EL (cell line): ENCODE measurements around the gene DYNLRB2.
A peak's percentile ranks its signal among the peaks of the same experiment; 100 is the strongest.

Source experiments
- DNase-seq: peaks from one replicate; pipeline ENCODE4 v3.0.0-alpha.2; 2016

Gene DYNLRB2

DNA sequence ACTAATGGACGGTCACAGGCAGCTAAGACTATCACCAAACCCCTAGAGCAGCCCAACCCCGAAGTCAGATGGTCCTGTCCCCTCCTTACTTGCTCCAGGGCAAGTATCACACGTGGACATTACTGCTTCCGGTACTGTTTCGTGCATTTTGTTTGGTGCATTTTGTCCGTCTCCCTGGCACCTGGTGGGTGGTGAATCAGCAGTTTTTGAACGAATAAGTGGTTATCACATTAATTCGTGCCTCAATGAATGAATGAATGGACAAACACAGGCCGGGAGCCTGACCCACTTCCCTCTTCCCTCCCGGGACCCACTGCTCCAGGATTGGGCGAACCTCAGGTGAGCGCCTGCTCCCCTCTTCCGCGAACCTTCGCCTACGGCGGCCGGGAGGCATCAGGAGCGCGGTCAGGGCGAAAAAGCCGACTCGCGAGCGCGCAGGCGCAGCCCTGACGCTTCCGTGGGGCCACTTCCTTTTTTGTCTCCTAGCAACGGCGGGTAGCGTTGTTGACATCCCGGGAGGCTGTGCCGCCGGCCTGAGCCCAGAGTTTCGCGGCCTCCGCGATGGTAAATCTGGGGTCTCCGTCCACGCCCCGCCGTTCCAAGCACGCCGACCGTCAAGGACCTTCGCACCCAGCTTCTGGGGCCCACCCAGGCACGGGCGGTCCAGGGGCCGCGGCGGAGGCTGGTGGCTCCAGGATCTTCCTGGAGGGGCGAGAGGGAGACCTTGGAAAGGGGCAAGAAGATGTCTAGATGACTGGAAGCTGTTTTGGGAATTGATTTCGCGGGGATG lies at the start of gene DYNLRB2:
TSS of gene DYNLRB2 (plus strand) at position 478 of the 790 bp plus-strand sequence. CDS start at position 562, 84 bp downstream.
- DNase-seq: peak; percentile 87

GRCh38 chr16:80500116-80500859 lies 40.5 kb upstream of the DYNLRB2 start:
- DNase-seq: no peak

DNA sequence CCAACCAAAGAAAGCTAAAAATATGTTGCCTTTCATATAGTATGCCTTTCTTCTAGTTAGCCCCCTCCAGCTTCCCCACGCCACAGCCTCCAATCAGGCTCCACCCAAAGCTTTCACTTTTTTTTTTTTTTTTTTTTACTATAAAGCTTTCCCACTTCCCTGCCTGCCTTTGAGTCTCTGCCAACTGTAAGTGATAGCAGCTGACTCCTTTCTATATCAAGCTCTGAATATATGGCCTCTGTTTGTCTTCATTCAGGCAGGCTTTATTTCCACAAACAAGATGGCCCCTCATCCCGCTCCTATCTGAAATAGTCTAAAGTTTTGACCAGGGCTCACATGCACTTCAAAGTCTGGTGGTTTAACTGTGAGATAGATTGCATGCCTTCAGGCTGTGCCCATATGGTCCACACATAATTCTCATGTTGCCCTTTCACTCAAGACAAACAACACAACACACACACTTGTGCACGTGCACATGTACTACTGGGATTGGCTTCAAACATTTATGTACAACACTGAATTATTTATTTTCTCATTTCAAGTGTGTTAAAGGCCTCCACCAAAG lies 39.8 kb upstream of the DYNLRB2 start:
- DNase-seq: no peak

GRCh38 chr16:80503107-80503506 lies 37.7 kb upstream of the DYNLRB2 start:
- no peak for DNase-seq

DNA sequence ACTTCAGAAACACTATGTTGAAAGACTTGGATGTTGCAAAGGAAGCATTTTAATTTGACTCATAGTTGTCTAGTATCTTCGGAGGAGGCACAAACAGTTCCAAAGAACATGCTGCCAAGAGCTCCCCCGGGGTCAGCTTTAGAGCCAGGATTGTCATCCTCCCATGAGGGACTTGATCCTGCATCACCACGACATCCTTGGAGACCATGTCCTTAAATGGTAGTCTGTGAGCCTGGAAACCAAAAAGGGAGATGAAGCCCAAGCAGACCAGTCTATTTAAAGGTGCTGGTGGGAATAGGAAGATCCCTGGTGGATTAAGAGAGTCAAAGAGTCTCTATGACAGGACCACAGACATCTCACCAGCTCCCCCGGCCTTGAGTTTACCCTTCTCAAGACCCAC lies 33.3 kb upstream of the DYNLRB2 start:
- no peak for DNase-seq

- no peak for DNase-seq
Observed at GRCh38 chr16:80509872-80510271, 30.9 kb upstream of the DYNLRB2 start.

GRCh38 chr16:80511824-80512592 lies 28.8 kb upstream of the DYNLRB2 start:
- DNase-seq: no peak

GRCh38 chr16:80512593-80512853 lies 28.3 kb upstream of the DYNLRB2 start:
- DNase-seq: no peak

GRCh38 chr16:80515374-80515773 lies 25.4 kb upstream of the DYNLRB2 start:
- DNase-seq: no peak

GRCh38 chr16:80517846-80518245 lies 22.9 kb upstream of the DYNLRB2 start:
- DNase-seq: no peak

DNA sequence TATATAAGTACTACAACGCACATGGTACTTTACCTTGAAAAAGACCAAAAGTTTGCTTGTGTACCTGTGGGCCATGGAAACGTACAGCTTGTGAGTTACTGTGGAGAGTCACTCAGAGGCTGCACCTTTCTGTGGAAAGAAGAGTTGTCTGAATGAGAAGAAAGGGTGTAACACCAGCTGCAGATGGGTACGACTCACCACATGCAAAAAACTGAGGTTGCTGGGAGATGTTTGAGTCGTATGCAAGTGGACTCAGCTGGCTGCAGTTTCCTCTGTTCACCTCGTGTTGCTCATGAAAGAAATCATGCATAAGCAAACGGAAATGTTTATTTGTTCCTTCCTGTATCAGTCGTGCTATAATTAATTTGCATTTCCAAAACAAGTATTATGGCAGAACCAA lies 22.4 kb upstream of the DYNLRB2 start:
- DNase-seq: no peak

- no peak for DNase-seq
Observed at GRCh38 chr16:80519189-80519588, 21.6 kb upstream of the DYNLRB2 start.

- DNase-seq: no peak
Observed at GRCh38 chr16:80525420-80525819, 15.4 kb upstream of the DYNLRB2 start.

- DNase-seq: peak; percentile 53
Observed at GRCh38 chr16:80526418-80527061, 14.3 kb upstream of the DYNLRB2 start.

DNA sequence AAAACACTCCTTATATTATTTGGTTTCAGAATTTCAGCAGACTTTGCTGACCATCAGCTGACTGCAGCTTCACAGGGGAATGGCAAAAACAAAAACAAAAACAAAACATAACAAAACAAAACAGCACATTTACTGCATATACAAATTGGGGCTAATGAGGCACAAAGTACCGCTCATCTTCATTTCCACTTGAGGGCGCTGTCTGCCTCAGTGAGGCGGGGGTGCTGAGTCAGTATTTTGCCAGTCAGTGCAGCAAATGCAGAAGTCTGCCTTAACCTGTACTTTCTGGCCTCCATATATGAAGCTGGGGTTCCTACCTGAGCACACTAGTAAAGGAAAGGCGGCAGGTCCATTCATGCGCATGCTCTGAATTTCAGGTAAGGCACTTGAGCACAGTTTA lies 13.5 kb upstream of the DYNLRB2 start:
- DNase-seq: peak; percentile 41

DNA sequence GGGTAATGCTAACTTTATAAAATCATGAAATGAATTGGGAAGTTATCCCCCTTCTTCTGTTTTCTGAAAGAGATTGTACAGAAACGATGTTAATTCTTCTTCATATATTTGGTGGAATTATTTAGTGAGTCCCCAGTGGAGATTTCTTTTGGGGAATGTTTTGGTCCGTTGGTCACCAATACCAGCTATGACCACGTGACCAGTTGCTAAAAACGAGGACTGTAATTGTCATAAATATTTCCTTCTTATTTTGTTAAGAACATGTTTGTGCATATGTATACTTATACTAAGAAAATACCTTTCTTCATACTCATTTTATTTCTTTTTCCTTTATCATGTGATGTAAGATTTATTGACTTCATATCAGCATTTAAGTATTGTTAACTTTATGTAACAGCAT lies 10.3 kb upstream of the DYNLRB2 start:
- no peak for DNase-seq

DNA sequence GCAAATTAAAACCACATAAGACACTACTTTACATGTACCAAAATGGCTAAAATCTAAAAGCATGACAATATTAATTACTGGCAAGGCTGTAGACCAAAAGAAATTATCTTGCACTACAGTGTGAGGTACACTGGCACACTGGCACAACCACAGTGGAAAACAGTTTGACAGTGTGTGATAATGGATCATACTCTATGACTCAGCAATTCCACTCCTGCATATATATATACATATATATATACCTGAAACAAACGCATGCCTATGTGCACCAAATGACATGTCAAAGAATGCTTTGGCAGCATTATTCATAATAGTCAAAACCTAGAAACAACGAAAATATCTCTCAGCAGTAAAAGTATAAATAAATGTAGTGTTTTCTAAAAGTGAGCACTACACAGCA lies 4.6 kb upstream of the DYNLRB2 start:
- no peak for DNase-seq

GRCh38 chr16:80541306-80541694 lies 507 bp downstream of the DYNLRB2 start:
- DNase-seq: no peak

DNA sequence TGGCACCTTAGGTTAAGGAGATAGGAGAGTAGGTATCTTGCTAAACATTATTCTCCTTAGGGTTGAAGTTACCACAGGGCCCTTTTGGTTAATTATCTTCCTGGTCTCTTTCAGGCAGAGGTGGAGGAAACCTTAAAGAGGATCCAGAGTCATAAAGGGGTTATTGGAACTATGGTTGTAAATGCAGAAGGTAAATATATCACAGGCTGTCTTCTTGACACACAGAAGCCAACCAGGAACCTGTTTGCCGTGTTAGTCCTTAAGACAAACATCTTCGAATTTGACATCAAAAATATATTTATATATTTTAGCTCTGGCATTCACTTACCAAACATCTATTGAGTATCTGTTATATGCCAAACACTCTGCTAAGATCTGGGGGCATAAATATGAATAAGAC lies 2.4 kb downstream of the DYNLRB2 start:
- no peak for DNase-seq

GRCh38 chr16:80544326-80544725 lies 3.5 kb downstream of the DYNLRB2 start:
- DNase-seq: no peak

DNA sequence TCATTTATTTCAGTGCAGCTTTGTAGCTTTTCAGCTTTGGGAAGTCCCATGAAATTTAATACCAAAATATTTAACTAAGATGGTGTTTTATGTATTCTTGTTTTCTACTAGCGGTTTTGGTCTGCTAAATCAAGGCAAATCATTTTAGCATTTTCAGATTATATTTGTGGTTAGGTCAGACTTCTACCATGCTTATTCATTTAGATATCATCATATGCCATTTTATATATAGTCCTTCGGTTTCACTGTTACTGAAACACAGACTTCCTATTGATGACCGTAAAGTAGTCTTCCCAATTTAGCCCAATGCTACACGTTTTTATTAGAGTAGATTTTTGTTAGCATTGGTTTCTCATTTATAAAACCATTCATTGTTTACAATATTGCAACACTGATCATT lies 5.5 kb downstream of the DYNLRB2 start:
- DNase-seq: no peak

DNA sequence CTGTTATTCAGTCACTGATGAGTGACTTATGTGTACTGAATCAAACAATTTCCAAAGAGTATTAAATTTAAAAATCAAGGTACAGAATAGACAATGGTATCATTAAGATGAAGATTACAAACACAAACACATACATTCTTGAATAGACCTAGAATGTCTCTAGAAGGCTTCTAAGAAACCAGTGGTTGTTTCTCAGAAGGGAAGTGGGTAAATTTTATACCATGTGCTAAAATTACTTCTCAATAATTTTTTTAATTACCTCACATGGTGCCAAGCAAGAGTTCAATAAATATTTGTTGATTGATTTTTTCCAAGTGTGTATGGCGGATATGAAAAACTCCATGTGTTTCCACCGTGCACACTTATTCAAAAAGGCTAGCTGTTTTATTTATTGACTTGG lies 6.4 kb downstream of the DYNLRB2 start:
- DNase-seq: no peak

- DNase-seq: no peak
Observed at GRCh38 chr16:80552277-80552676, 11.5 kb downstream of the DYNLRB2 start.
